HUES48 (cell line): Measurements from ENCODE around the gene CHRNA4.

Experiments used
- H3K27ac ChIP-seq: one replicate; pipeline ENCODE4 v1.7.0; 2013; ENCODE audit warnings: low read depth, low read length, inconsistent platforms
- H3K27me3 ChIP-seq: 2 replicates; pipeline ENCODE4 v1.6.1; 2013; ENCODE audit warnings: mild to moderate bottlenecking, low read length; ENCODE audit not compliant: control insufficient read depth, insufficient read depth
- H3K36me3 ChIP-seq: 2 replicates; pipeline ENCODE4 v1.6.1; 2013; ENCODE audit warnings: low read length; ENCODE audit not compliant: control insufficient read depth, insufficient read depth
- H3K4me1 ChIP-seq: 2 replicates; pipeline ENCODE4 v1.6.1; 2013; ENCODE audit warnings: mild to moderate bottlenecking, low read length; ENCODE audit not compliant: control insufficient read depth, insufficient read depth
- H3K4me3 ChIP-seq: 2 replicates; pipeline ENCODE4 v1.5.1; 2013; ENCODE audit warnings: mild to moderate bottlenecking, low read depth, low read length
- H3K9ac ChIP-seq: 2 replicates; pipeline ENCODE4 v1.6.1; 2013; ENCODE audit warnings: mild to moderate bottlenecking, low read depth, low read length, moderate library complexity
- H3K9me3 ChIP-seq: 2 replicates; pipeline ENCODE4 v1.6.1; 2013; ENCODE audit warnings: low read length; ENCODE audit not compliant: control insufficient read depth, insufficient read depth

Gene CHRNA4

DNA sequence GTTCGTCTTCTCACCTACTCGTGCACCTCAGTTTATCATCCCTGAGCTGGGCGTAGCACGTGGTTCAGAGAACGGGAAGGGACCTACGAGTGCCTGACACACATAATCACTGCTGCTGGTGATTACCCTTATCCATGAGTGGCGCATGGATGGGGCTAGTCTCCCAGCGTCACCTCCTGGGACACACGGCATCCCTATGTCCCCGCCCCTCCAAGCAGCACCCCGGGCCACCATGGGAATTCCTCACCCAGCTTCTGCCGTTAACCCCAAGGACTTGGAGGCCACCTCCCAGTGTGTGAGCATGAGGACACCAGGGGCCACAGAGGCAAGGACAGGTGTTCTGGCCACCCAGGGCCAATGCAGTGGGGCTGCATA, 9.8 kb downstream of the CHRNA4 start:
- no peaks in the 10 kb centered on the region for H3K36me3 ChIP-seq
- H3K27me3 ChIP-seq, result no peaks in the 10 kb centered on the region
- H3K4me3 ChIP-seq, result no peak overlapping the region
- H3K9ac ChIP-seq, result no peak overlapping the region
- H3K27ac ChIP-seq, result no peak overlapping the region
- no peaks in the 10 kb centered on the region for H3K4me1 ChIP-seq
- no peaks in the 10 kb centered on the region for H3K9me3 ChIP-seq

DNA sequence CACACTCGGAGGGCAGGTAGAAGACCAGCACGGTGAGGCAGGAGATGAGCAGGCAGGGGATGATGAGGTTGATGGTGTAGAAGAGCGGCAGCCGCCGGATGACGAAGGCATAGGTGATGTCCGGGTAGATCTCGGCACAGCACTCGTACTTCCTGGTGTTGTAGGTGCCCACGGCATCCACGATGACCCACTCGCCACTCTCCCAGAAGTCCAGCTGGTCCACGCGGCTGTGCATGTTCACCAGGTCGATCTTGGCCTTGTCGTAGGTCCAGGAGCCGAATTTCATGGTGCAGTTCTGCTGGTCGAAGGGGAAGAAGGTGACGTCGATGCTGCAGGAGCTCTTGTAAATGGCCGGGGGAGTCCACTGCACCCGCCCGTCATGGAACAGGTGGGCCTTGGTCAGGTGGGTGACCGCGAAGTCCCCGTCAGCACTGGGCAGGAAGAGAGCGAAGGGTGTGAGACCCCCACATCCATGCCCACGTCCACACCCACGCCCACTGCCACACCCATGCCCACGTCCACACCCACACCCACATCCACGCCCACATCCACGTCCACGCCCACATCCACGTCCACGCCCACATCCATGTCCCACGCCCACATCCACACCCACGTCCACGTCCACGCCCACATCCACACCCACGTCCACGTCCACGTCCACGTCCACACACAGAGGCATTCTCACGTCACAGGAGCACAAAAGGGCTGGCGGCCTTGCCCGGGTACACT, 10.4 kb downstream of the CHRNA4 start:
- Histone ChIP-seq H3K4me3 (no peak overlapping the region), H3K27me3 (no peaks in the 10 kb centered on the region)

DNA sequence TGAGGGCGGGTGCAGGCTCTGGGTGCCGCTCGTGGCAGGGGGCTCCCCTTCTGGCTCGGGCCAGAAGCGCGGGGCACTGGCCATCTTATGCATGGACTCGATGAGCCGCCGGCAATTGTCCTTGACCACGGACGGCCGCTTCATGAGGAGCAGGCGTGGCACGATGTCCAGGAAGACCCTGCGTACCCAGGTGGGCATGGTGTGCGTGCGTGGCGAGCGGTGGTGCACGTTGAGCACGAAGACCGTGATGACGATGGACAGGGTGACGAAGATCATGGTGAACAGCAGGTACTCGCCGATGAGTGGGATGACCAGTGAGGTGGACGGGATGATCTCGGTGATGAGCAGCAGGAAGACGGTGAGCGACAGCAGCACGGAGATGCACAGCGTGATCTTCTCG, 11.0 kb downstream of the CHRNA4 start:
- H3K36me3 ChIP-seq, result no peaks in the 10 kb centered on the region
- no peaks in the 10 kb centered on the region for H3K27me3 ChIP-seq
- H3K27ac ChIP-seq, result no peak overlapping the region
- no peaks in the 10 kb centered on the region for H3K9me3 ChIP-seq
- H3K4me1 ChIP-seq, result no peaks in the 10 kb centered on the region
- H3K9ac ChIP-seq, result no peak overlapping the region
- H3K4me3 ChIP-seq, result no peak overlapping the region

More for the DNA sequence above, 10.4 kb downstream of the CHRNA4 start:
- Histone ChIP-seq H3K9ac (no peak overlapping the region), H3K9me3 (no peaks in the 10 kb centered on the region), H3K27ac (no peak overlapping the region), H3K36me3 (no peaks in the 10 kb centered on the region), H3K4me1 (no peaks in the 10 kb centered on the region)

DNA sequence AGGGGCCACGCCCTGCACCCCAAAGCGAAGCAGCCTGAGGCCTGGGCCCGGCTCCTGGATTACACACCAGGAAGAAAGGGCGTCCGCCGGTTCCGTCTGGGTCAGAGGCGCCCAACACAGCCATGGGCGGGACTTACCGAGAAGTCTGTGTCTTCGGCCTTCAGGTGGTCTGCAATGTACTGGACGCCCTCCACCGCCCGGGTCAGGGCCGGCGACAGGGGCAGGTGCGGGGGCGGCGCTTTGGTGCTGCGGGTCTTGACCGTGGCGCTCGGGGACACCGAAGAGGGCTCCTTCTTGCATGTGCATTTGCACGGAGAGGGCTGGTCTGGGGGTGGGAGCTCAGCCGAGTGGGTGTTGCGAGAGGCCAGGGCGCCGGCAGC, 11.6 kb downstream of the CHRNA4 start:
- Histone ChIP-seq H3K4me3 (no peak overlapping the region), H3K27ac (no peak overlapping the region), H3K4me1 (no peaks in the 10 kb centered on the region), H3K36me3 (no peaks in the 10 kb centered on the region), H3K27me3 (no peaks in the 10 kb centered on the region), H3K9me3 (no peaks in the 10 kb centered on the region), H3K9ac (no peak overlapping the region)

DNA sequence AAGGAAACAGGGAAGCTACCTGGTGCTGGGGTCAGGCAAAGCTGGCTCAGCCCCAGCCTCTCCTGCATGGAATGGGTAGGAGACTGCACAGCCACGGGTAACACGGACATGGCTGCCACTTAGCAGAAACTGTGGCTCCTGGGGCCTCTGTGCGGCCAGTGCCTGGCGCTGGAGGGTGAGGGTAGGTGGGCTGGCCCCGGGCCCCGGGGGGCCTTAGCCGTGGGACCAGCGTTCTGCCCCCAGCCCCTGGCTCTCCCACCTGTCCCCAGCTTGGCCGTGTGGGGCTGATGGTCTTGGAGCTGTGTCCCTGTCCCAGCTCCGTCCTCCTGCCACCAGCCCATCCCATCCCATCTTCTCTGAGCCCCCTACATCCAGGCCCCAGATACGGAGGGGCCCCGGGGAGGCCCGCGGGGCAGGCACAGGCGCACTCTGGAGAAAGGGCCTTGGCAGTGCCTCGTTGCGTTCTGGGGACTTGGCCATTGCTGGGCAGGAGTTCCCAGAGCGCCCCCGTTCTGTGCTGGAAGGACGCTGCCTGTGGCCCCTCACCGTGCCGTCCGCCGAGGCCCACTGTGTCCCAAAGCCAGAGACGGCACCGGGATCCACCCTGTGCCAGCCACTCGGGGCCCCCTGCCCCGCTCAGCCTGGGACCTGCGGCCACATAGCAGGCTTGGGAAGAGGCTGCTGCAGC, 12.2 kb downstream of the CHRNA4 start:
- Histone ChIP-seq H3K9ac (no peak overlapping the region), H3K27me3 (no peaks in the 10 kb centered on the region), H3K4me1 (no peaks in the 10 kb centered on the region), H3K36me3 (no peaks in the 10 kb centered on the region), H3K9me3 (no peaks in the 10 kb centered on the region), H3K4me3 (no peak overlapping the region), H3K27ac (no peak overlapping the region)

DNA sequence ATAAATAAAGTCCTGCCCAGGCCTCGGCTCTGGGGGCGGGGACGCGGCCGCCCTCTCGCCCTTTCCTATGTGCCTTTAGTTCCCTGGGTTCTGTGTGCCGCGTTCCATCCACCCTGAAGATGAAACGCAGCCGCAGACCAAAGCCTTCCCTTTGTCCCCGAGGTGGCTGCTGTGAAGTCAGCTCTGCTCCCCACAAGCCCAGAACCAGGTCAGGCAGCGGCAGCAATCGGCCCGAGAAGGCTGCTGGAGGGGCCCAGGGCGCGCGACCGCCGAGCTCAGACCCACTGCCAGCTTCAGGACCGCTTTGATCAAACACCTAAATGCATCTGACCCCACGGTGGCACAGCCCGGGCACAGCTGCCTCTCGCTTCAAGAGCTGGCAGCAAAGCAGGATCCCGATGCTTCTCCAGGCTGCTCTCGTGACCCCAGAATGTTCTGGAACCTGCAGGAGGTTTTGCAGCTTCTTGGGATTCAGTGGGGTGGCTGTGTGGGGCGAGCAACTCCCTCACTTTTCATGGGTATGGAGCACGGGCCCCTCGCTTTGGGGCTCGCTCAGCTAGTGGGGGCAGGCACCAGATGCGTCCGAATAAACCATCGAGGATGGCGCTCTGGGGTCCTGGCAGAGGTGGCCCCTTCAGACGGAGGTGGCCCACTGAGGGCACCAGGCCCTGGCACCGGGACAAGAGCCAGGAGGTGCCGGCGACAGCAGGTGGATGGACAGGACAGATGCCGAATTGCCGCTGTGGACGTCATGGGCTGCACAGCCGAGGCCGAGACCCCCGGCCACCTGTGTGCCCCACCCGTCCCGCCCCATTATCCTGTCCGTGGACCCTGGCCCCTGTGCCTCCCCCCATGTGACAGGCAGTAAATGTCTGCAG, 13.0 kb downstream of the CHRNA4 start:
- Histone ChIP-seq H3K27ac (no peak overlapping the region), H3K4me3 (no peak overlapping the region), H3K27me3 (no peaks in the 10 kb centered on the region), H3K9ac (no peak overlapping the region), H3K36me3 (no peaks in the 10 kb centered on the region), H3K4me1 (no peaks in the 10 kb centered on the region), H3K9me3 (no peaks in the 10 kb centered on the region)

DNA sequence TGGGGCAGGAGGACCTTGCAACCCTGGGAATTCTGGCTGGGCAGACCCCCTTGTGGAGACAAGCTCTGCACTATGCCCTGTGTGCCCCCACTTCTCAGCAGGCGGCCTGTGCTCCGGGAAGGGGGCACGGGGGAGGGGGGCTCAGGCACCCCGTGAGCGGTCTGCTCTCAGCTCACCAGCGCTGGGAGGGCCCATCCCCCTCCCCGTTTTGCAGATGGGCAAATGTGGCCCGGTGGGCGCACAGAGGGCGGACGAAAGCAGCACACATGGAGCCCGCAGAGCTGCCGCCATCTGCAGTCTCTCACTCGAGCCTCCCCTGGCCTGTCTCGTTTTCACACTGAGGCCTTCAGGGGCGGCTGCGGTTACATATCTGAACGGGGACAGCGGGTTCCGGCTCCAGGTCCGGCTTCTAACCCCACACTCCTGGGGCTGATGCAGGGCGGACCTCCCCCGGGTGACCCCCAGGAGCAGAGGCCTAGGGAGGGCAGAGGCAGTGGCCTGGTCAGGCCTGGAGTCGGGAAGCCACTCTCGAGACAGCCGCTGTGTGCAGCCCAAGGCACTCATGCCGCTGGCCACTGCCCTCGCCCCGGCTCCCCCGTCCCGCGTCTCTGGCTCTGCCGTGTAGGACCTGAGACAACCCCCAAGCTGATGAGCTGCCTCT, 13.9 kb downstream of the CHRNA4 start:
- Histone ChIP-seq H3K36me3 (no peaks in the 10 kb centered on the region), H3K4me3 (no peak overlapping the region), H3K9ac (no peak overlapping the region), H3K9me3 (no peaks in the 10 kb centered on the region), H3K27me3 (no peaks in the 10 kb centered on the region), H3K4me1 (no peaks in the 10 kb centered on the region), H3K27ac (no peak overlapping the region)

DNA sequence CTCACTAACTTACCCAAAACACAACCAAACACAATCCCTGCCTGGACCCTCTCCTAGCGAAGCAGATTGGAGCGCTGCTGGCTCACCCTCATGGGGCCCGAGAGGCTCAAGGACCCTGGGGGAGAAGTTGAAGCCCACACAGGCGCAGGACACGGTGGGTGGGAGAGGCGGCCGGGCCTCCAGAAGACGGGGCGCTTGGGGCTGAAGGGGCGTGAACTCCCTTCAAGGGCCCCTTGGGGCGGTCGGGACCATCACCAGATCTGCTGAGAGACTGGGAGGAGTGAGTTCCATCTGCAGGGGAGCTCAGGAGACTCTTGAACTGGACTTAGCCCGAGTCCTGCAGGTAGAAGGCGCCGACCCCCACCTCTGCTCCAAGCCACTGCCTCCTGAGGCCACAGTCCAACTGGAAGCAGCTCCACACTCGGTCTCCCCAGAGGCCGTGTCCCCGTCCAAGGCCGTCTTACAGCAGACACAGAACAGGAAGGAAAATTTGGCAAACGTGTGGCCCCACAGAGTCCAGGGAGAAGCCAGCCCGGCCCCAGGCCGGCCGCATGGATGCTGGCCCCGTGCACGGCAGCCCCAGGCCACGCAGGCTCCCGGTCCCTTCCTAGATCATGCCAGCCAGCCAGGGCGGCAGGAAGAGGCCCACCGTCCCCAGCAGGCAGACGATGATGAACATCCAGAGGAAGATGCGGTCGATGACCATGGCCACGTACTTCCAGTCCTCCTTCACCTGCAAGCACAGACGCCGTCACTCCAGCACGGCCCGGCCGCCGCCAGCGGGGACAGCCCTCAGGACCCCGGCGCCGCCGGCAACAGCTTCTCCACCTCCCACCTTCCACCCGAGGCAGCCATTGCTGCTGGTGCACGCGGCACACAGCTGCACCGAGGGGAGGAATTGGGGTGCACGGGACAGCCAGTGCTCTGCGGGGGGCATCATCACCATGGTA, 14.7 kb downstream of the CHRNA4 start:
- no peaks in the 10 kb centered on the region for H3K27me3 ChIP-seq
- no peak overlapping the region for H3K9ac ChIP-seq
- H3K27ac ChIP-seq, result no peak overlapping the region
- no peaks in the 10 kb centered on the region for H3K36me3 ChIP-seq
- no peaks in the 10 kb centered on the region for H3K4me1 ChIP-seq
- H3K4me3 ChIP-seq, result no peak overlapping the region
- no peaks in the 10 kb centered on the region for H3K9me3 ChIP-seq

DNA sequence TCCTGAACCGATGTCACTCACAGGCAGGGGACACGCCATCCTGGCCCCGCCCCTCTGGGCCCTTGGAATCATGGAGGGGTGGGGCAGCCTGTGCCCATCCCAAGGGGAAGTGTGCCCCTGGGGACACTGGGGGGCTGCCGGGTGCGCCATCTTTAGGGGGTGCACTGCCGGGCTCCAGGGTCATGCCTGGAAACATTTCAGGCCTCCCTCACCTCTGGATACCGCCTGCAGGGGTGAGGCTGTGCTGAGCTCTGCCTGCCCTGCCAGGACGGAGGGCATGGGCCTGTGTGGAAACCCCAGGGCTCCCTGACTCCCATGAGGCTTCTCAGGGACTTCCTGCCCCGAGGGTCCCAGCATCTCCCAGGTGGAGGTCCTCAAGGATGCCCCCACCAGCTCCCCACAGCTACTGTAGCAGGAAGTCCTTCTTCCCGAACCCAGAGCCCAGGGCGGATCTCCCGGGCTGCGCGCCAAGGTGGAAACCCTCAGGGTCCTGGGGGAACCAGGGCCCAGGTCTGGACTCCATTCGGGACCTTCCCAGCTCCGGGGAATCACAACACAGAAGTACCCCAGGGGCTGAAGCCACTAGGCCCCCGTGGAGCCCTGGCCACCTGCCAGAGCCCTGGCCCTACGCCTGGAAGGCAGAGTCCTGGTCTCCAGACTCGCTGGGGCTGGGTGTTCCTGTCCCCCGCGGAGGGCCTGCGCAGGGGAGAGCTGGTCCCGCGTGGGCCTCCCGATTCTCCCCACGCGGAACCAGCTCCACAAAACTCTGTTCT, 15.6 kb downstream of the CHRNA4 start:
- Histone ChIP-seq H3K4me3 (no peak overlapping the region), H3K36me3 (no peaks in the 10 kb centered on the region), H3K27me3 (no peaks in the 10 kb centered on the region), H3K27ac (no peak overlapping the region), H3K9ac (no peak overlapping the region), H3K4me1 (no peaks in the 10 kb centered on the region), H3K9me3 (no peaks in the 10 kb centered on the region)
